ENCODE data around the gene ATF6B.

The ATF6B gene

GRCh38 chr6:32167154-32167760, 39.2 kb upstream of the ATF6B start:
- no peak for DNase-seq (ENCODE audit: low read depth)
- H3K4me3 ChIP-seq (ENCODE audit: control insufficient read depth, low read depth, low read length): no peak overlapping the region
- TF ChIP-seq CTCF (conservative IDR thresholded peaks at IDR 0.05; ENCODE audit: control insufficient read depth, insufficient read depth, low read depth, low read length): no peak

- no peak for DNase-seq (ENCODE audit: low read depth)
- H3K4me3 ChIP-seq (ENCODE audit: control insufficient read depth, low read depth, low read length): no peak overlapping the region
- no peak for TF ChIP-seq CTCF (conservative IDR thresholded peaks at IDR 0.05; ENCODE audit: control insufficient read depth, insufficient read depth, low read depth, low read length)
These were observed 38.5 kb upstream of the ATF6B start for GRCh38 chr6:32166411-32167061.

- H3K4me3 ChIP-seq (ENCODE audit: control insufficient read depth, low read depth, low read length): no peak within 1 kb of the TSS
- no peak for DNase-seq (ENCODE audit: low read depth)
These were observed 36.2 kb upstream of the ATF6B start, which contains the start of gene EGFL8 for GRCh38 chr6:32164295-32164694. TSS of gene EGFL8 (plus strand) at chr6:32164595. CDS start at chr6:32166166, 1,571 bp downstream.

GRCh38 chr6:32163559-32164258, 35.7 kb upstream of the ATF6B start:
- no peak for DNase-seq (ENCODE audit: low read depth)
- no peak for TF ChIP-seq CTCF (conservative IDR thresholded peaks at IDR 0.05; ENCODE audit: control insufficient read depth, insufficient read depth, low read depth, low read length)
- no peak overlapping the region for H3K4me3 ChIP-seq (ENCODE audit: control insufficient read depth, low read depth, low read length)

More at GRCh38 chr6:32164295-32164694, 36.2 kb upstream of the ATF6B start, which contains the start of gene EGFL8:
- TF ChIP-seq CTCF (conservative IDR thresholded peaks at IDR 0.05; ENCODE audit: control insufficient read depth, insufficient read depth, low read depth, low read length): no peak

GRCh38 chr6:32158052-32158451, 30.0 kb upstream of the ATF6B start:
- no peak for DNase-seq (ENCODE audit: low read depth)
- no peak for TF ChIP-seq CTCF (conservative IDR thresholded peaks at IDR 0.05; ENCODE audit: control insufficient read depth, insufficient read depth, low read depth, low read length)
- no peak overlapping the region for H3K4me3 ChIP-seq (ENCODE audit: control insufficient read depth, low read depth, low read length)

GRCh38 chr6:32156891-32157290, 28.8 kb upstream of the ATF6B start:
- TF ChIP-seq CTCF (conservative IDR thresholded peaks at IDR 0.05; ENCODE audit: control insufficient read depth, insufficient read depth, low read depth, low read length): no peak
- no peak for DNase-seq (ENCODE audit: low read depth)
- no peak overlapping the region for H3K4me3 ChIP-seq (ENCODE audit: control insufficient read depth, low read depth, low read length)
